RWPE2 (cell line): ENCODE data around the gene MARCHF4.
A peak's percentile ranks its signal among the peaks of the same experiment; 100 is the strongest.

Experiments
- ATAC-seq: fragments of 200-7000 bp; cut with Tn5 transposase; 3 replicates; pipeline ENCODE4 v1.9.1; 2021; ENCODE audit warnings: low read depth
- DNase-seq: peaks from one replicate; pipeline ENCODE4 v3.0.0-alpha.2; 2020; ENCODE audit warnings: low spot score
- H3K27ac ChIP-seq: fragments of 450-650 bp; 2 replicates; pipeline ENCODE4 v1.5.1; 2017; ENCODE audit warnings: mild to moderate bottlenecking; ENCODE audit not compliant: poor library complexity, severe bottlenecking
- H3K27me3 ChIP-seq: fragments of 250-450 bp; sonication (Bioruptor Pico); 2 replicates; pipeline ENCODE4 v1.5.1; 2021; ENCODE audit warnings: mild to moderate bottlenecking, moderate library complexity; ENCODE audit not compliant: insufficient read depth, poor library complexity, severe bottlenecking
- H3K36me3 ChIP-seq: fragments of 250-450 bp; sonication (Bioruptor Pico); 2 replicates; pipeline ENCODE4 v1.5.1; 2020; ENCODE audit warnings: low read depth, mild to moderate bottlenecking, moderate library complexity
- H3K4me1 ChIP-seq: fragments of 250-450 bp; sonication (Bioruptor Pico); 2 replicates; pipeline ENCODE4 v1.5.1; 2021; ENCODE audit warnings: mild to moderate bottlenecking, moderate library complexity; ENCODE audit not compliant: insufficient read depth, poor library complexity, severe bottlenecking
- H3K4me3 ChIP-seq: fragments of 250-450 bp; sonication (Bioruptor Pico); 2 replicates; pipeline ENCODE4 v1.5.1; 2021; ENCODE audit warnings: mild to moderate bottlenecking, moderate library complexity; ENCODE audit not compliant: severe bottlenecking
- H3K9me3 ChIP-seq: fragments of 250-450 bp; sonication (Bioruptor Pico); 2 replicates; pipeline ENCODE4 v1.5.1; 2021; ENCODE audit warnings: mild to moderate bottlenecking, moderate library complexity; ENCODE audit not compliant: severe bottlenecking
- TF ChIP-seq, protein P1 (sequence below): fragments of 450-650 bp; IDR thresholded peaks from one replicate; pipeline ENCODE4 v1.5.1; 2017; ENCODE audit warnings: mild to moderate bottlenecking, moderate library complexity; ENCODE audit not compliant: poor library complexity, severe bottlenecking

Gene MARCHF4

DNA sequence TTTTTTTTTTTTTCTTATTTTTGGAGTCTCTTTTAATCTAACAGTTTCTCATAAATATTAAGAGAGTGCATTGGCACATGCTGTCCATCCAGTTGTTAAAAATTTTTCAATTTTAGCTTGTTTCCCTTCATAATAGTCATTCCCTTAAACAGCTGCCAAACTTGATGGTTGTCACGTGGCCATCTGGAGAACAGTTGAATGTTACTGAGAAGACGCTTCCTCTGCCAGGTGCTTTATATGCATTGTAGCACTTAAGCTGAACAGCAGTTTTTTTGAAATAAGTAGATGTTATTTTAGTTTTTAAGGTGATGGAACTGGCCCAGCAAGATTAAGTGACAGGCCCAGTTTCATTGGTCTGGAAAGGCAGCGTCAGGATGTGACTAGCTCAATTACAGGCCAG is 43.3 kb upstream of the MARCHF4 start:
- no peaks in the 10 kb centered on the region for H3K27me3 ChIP-seq
- H3K36me3 ChIP-seq = peaks cover 28% of the 10 kb centered on the region
- no peak overlapping the region for H3K27ac ChIP-seq
- TF ChIP-seq, protein P1, sequence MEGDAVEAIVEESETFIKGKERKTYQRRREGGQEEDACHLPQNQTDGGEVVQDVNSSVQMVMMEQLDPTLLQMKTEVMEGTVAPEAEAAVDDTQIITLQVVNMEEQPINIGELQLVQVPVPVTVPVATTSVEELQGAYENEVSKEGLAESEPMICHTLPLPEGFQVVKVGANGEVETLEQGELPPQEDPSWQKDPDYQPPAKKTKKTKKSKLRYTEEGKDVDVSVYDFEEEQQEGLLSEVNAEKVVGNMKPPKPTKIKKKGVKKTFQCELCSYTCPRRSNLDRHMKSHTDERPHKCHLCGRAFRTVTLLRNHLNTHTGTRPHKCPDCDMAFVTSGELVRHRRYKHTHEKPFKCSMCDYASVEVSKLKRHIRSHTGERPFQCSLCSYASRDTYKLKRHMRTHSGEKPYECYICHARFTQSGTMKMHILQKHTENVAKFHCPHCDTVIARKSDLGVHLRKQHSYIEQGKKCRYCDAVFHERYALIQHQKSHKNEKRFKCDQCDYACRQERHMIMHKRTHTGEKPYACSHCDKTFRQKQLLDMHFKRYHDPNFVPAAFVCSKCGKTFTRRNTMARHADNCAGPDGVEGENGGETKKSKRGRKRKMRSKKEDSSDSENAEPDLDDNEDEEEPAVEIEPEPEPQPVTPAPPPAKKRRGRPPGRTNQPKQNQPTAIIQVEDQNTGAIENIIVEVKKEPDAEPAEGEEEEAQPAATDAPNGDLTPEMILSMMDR = no peak
- no peaks in the 10 kb centered on the region for H3K9me3 ChIP-seq
- DNase-seq (no peak), ATAC-seq (no peak)
- H3K4me3 ChIP-seq = no peak overlapping the region
- peaks cover 4% of the 10 kb centered on the region for H3K4me1 ChIP-seq

DNA sequence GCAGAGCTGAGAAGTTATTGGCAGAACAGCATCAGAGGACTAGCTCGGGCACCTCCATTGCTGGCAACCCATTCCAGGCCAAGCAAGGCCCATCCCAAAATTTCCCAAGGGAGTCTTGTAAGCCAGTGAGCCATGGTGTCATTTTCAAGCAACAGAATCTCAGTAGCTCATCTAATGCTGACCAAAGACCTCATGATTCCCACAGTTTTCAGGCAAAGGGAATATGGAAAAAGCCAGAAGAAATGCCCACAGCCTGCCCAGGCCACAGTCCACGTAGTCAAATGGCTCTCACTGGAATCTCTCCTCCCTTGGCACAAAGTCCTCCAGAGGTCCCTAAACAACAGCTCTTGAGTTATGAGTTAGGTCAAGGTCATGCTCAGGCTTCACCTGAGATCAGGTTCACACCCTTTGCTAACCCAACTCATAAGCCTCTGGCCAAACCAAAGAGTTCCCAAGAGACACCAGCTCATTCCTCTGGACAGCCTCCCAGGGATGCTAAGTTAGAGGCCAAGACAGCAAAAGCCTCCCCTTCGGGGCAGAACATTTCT is 42.6 kb upstream of the MARCHF4 start:
- Histone ChIP-seq H3K36me3 (peaks cover 23% of the 10 kb centered on the region), H3K9me3 (no peaks in the 10 kb centered on the region), H3K27ac (no peak overlapping the region), H3K27me3 (no peaks in the 10 kb centered on the region), H3K4me1 (peaks cover 4% of the 10 kb centered on the region), H3K4me3 (no peak overlapping the region)
- TF ChIP-seq, protein P1 = no peak
- DNase-seq (no peak), ATAC-seq (no peak)

DNA sequence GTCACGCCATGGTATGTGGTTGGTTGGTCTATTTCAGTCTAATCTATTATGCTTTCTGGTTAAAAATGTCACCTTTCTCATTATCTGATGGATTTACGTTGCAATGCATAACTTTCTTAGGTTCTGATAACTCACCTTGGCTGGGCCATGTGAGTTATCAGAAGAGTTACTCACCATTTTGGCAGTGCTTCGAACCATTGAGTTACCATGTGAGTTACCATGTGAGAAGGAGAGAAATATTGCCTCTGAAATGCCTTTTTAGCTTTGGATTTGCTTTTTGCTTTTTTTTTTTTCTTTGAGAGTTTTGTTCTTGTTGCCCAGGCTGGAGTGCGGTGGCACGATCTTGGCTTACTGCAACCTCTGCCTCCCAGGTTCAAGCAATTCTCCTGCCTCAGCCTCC is 41.6 kb upstream of the MARCHF4 start:
- Histone ChIP-seq H3K27ac (no peak overlapping the region), H3K36me3 (peaks cover 23% of the 10 kb centered on the region), H3K9me3 (no peaks in the 10 kb centered on the region), H3K4me1 (peaks cover 4% of the 10 kb centered on the region), H3K4me3 (no peak overlapping the region), H3K27me3 (no peaks in the 10 kb centered on the region)
- TF ChIP-seq, protein P1 = no peak
- DNase-seq (no peak), ATAC-seq (no peak)

DNA sequence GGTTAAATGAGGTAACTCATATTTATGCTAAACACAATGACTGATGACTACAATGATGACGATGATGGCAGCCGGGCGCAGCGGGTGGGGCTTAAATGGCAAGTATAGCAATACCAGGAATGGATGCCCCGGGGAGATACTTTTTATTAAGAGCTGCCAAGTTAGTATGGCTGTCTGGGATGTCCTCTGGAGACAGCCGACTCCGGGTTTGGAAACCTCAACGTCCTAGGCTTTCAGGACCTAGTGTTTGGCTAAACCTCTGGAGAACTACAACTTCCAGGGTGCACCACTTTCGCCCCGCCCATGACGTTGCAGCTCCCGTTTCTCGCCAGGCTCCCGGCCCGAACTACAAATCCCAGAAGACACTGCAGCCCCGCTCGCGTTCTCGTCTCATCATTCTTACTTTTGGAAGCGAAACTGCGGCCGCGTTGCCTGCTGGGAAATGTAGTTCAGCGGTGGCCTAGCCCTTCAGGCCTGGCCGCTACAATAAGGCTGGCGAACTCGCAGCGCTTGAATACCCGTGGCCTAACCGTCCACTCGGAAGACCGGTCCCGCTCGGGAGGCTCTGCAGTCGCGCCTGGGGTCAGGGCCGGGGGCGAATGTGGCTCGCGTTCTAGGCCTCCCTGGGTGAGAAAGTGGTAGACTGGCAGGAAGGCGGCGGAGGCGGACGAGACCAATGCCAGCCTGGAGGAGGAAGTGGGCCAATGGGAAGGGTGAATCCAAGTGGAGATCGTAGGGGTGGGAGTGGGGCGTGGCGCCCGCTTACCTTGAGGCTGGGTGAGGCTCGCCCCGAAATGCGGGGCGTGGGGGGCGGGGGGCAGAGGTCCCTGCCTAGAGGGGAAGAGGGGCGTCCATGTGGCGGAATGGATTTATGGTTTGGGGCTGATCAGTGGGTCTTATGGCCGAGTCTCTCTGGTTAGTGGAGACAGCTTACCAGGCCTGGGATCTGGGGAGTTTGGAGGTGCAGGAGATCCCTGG is 40.0 kb upstream of the MARCHF4 start, which contains the start of gene SMARCAL1:
Gene SMARCAL1 (plus strand): TSS at position 463 of the 978 bp plus-strand sequence. CDS start 2,221 bp downstream, outside the sequence.
- no peaks in the 10 kb centered on the region for H3K27me3 ChIP-seq
- DNase-seq (peak; percentile 98), ATAC-seq (peak; percentile 93)
- peak within 1 kb of the TSS; percentile 54 for H3K27ac ChIP-seq
- peaks cover 14% of the 10 kb centered on the region for H3K36me3 ChIP-seq
- no peaks in the 10 kb centered on the region for H3K9me3 ChIP-seq
- H3K4me1 ChIP-seq = peaks cover 4% of the 10 kb centered on the region
- TF ChIP-seq, protein P1 = no peak
- peak within 1 kb of the TSS; percentile 78 for H3K4me3 ChIP-seq

DNA sequence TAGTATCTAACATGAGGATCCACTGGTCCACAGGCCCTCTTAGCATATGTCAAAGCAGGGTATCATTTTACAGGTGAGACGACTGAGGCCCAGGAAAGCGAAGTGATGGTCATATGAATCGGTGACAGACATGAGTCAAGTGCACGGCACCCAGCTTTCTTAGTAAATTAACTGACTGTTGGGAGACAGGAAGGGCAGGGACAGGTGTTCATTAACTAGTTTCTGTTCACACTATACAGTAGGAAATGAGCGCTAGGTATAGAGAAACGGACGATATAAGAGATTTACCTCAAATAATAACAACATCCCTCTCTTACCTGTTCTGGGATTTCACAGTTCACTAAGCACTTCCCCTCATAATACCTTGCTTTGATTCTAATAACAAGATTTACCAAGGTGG is 38.3 kb upstream of the MARCHF4 start:
- no peak for DNase-seq
- peaks cover 4% of the 10 kb centered on the region for H3K4me1 ChIP-seq
- H3K27ac ChIP-seq = no peak overlapping the region
- H3K27me3 ChIP-seq = no peaks in the 10 kb centered on the region
- peaks cover 8% of the 10 kb centered on the region for H3K36me3 ChIP-seq
- ATAC-seq = no peak
- H3K4me3 ChIP-seq = no peak overlapping the region
- TF ChIP-seq, protein P1 = no peak
- H3K9me3 ChIP-seq = no peaks in the 10 kb centered on the region
